IgD-negative memory B cell (primary cell): Measurements from ENCODE around the gene ABCC2. TPM values are rescaled to one million over a fixed set of nuclear protein-coding genes. Genes with fewer than 3 reads are reported as not detected.

Experiments
- polyA plus RNA-seq: library from polyadenylated mRNA; unstranded; fragments of 300-500 nt; fragmentation: Illumina TruSeq; gene quantifications from one replicate; pipeline ENCODE4 v1.2.3, GENCODE V29; 2021

Gene ABCC2
- polyA plus RNA-seq, 1 donor from 2014 or later, result 0.33 TPM

Other genes starting within 250 kb of the ABCC2 start
- gene NKX2-3, start 249.7 kb upstream of the ABCC2 start, polyA plus RNA-seq, result not detected
- gene SLC25A28, start 162.2 kb upstream of the ABCC2 start, polyA plus RNA-seq, result 27.1 TPM
- gene ENTPD7, start 123.1 kb upstream of the ABCC2 start, polyA plus RNA-seq, result 0.99 TPM
- gene COX15, start 50.5 kb upstream of the ABCC2 start, polyA plus RNA-seq, result 41.7 TPM
- gene CUTC, start 50.4 kb upstream of the ABCC2 start, polyA plus RNA-seq, result 57.6 TPM
- 3.5 TPM for gene DNMBP, start 227.3 kb downstream of the ABCC2 start, polyA plus RNA-seq